Cardiac muscle cell (in vitro differentiated cells and primary cell): ENCODE measurements around the gene DUOX2. TPM values are rescaled to one million over a fixed set of nuclear protein-coding genes. Genes with fewer than 3 reads are reported as not detected.

Experiments used
- DNase-seq, 2 donors: peaks; one replicate each; pipeline versions ENCODE4 v3.0.0 to v3.0.0-alpha.2; 2010 to 2017; ENCODE audit warnings: low read depth in 1 of 2, low spot score in 1 of 2
- H3K27ac ChIP-seq: fragments of 200-600 bp; sonication (generic); 2 replicates; pipeline ENCODE4 v1.5.1; 2016
- H3K27me3 ChIP-seq: fragments of 200-600 bp; sonication (generic); 2 replicates; pipeline ENCODE4 v1.6.0; 2016; ENCODE audit warnings: control low read depth
- H3K36me3 ChIP-seq: fragments of 200-600 bp; sonication (generic); 2 replicates; pipeline ENCODE4 v1.5.1; 2016; ENCODE audit warnings: control low read depth
- H3K4me1 ChIP-seq: fragments of 200-600 bp; sonication (generic); 2 replicates; pipeline ENCODE4 v1.8.1; 2017; ENCODE audit warnings: low read depth, mild to moderate bottlenecking, mixed run types
- H3K4me3 ChIP-seq: fragments of 200-600 bp; sonication (generic); 2 replicates; pipeline ENCODE4 v1.5.1; 2016; ENCODE audit warnings: mild to moderate bottlenecking
- H3K9me3 ChIP-seq: fragments of 200-600 bp; sonication (generic); 2 replicates; pipeline ENCODE4 v1.5.1; 2017; ENCODE audit warnings: low read depth, mild to moderate bottlenecking, control low read depth
- polyA plus RNA-seq: library from polyadenylated mRNA; unstranded; fragments of >200 nt; fragmentation: Nextera tagmentation; extraction: Ambion mirVana; gene quantifications from 2 replicates; pipeline ENCODE4 v1.2.1, GENCODE V29; 2016
- total RNA-seq: library from RNA; depleted of rRNA; stranded (reverse); fragments of >200 nt; gene quantifications from 2 replicates; pipeline ENCODE4 v1.2.3, GENCODE V29; 2016
- TF ChIP-seq, protein P1 (sequence below): IDR thresholded peaks from 2 replicates; pipeline ENCODE4 v1.5.1; 2012; ENCODE audit warnings: low read depth, mild to moderate bottlenecking, low read length

Gene DUOX2
- total and polyA plus RNA-seq, 2 experiments from 2014 or later: 0.18 to 0.54 TPM

DNA sequence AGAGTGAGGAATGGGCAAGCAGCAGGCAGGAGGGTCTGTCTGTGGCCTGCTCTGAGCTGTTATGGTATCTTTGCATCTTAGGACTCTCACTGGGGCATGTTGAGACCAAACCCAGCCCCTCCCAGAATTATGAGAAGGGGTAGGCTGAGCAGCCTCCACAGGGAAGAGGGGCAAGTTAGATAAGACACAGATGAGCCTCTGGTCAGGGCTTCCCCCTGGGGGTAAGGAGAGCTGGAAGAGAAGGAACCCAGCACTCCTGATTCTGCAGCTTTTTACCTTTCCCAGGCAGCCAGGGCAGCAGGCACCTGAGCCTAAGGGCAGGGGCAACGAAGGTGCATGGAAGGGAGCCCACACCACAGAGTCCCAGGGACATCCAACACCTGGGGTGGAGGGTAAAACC, 35.1 kb upstream of the DUOX2 start:
- Histone ChIP-seq H3K27me3 (peaks cover 3% of the 10 kb centered on the region), H3K4me3 (no peak overlapping the region), H3K4me1 (no peaks in the 10 kb centered on the region), H3K36me3 (no peaks in the 10 kb centered on the region), H3K27ac (no peak overlapping the region), H3K9me3 (no peaks in the 10 kb centered on the region)
- TF ChIP-seq, protein P1, sequence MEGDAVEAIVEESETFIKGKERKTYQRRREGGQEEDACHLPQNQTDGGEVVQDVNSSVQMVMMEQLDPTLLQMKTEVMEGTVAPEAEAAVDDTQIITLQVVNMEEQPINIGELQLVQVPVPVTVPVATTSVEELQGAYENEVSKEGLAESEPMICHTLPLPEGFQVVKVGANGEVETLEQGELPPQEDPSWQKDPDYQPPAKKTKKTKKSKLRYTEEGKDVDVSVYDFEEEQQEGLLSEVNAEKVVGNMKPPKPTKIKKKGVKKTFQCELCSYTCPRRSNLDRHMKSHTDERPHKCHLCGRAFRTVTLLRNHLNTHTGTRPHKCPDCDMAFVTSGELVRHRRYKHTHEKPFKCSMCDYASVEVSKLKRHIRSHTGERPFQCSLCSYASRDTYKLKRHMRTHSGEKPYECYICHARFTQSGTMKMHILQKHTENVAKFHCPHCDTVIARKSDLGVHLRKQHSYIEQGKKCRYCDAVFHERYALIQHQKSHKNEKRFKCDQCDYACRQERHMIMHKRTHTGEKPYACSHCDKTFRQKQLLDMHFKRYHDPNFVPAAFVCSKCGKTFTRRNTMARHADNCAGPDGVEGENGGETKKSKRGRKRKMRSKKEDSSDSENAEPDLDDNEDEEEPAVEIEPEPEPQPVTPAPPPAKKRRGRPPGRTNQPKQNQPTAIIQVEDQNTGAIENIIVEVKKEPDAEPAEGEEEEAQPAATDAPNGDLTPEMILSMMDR: no peak
- no peak for DNase-seq

DNA sequence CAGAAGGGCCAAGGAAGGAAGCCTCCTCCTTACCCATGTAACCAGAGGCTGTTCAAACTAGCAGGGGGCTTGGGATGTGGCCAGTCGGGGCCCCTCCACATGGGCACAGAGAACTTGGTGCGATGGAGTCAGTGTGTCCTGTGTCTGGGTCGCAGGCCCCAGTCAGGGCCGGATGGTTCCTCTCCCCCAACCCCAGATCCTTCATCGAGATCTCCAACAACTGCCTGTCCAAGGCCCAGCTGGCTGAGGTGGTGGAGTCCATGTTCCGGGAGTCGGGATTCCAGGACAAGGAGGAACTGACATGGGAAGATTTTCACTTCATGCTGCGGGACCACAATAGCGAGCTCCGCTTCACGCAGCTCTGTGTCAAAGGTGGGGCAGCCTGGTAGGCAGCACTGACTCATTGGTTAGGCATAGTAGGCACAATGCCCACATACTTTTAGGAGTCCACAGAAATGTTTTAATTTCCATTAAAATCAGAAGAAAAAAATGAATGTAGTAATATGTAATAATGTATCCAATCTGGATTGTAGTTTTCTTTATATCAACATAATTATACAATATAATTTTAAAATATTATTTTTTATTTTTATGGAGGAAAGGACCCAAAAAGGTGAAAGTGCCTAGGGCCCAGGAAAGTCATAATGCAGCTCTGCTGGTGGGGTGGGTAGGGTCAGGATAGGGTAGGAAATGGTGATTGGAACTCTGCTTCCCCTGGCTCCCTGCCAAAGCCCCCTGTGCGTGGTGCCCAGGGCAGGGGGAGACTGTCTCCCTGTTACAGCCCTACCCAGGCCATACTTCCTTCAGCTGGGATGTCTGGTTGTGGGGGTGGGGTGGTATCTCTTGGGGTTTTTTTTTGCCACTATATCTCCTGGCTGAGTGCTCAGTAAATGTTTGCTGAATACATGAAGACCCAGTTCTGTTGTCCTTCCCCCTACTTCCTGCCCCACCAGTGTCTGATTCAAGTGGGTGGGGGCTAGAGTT, 34.4 kb upstream of the DUOX2 start:
- Histone ChIP-seq H3K27ac (no peak overlapping the region), H3K9me3 (no peaks in the 10 kb centered on the region), H3K4me1 (no peaks in the 10 kb centered on the region), H3K27me3 (peaks cover 3% of the 10 kb centered on the region), H3K4me3 (no peak overlapping the region), H3K36me3 (no peaks in the 10 kb centered on the region)
- no peak for DNase-seq
- TF ChIP-seq, protein P1: no peak

DNA sequence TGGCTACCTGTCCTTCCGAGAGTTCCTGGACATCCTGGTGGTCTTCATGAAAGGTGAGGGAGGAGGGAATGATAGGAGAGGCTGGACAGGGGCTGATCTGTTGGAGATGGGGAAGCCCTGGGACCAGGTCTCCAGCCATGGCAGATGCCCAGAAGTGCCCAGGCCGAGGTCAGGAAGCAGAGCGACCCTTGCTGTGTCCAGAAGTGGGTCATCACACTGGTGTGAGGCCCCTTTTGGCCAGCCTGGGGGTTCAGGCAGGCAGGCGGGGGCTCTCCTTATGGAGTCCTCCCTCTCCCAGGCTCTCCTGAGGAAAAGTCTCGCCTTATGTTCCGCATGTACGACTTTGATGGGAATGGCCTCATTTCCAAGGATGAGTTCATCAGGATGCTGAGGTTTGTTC, 33.6 kb upstream of the DUOX2 start:
- H3K27me3 ChIP-seq: peaks cover 3% of the 10 kb centered on the region
- no peaks in the 10 kb centered on the region for H3K36me3 ChIP-seq
- TF ChIP-seq, protein P1: no peak
- no peaks in the 10 kb centered on the region for H3K4me1 ChIP-seq
- DNase-seq: no peak
- H3K4me3 ChIP-seq: no peak overlapping the region
- H3K9me3 ChIP-seq: no peaks in the 10 kb centered on the region
- no peak overlapping the region for H3K27ac ChIP-seq

DNA sequence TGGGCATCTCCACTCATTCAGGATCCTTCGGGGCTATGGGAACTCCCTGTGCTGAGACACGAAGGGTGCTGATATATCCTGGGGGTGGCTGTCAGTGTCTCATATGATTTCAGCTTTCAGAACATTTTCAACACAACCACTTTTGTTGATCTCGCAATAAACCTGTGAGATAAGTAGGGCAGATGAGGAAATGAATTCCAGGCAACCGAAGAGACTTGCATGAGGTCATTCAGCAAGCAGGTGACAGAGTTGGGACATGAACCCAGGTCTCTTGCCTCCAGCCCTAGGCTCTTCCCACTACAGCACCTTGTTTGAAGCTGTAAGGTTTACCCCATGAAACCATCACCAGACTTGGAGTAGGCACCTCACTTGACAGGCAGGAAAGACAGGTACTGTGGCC, 32.4 kb upstream of the DUOX2 start:
- TF ChIP-seq, protein P1: no peak

DNA sequence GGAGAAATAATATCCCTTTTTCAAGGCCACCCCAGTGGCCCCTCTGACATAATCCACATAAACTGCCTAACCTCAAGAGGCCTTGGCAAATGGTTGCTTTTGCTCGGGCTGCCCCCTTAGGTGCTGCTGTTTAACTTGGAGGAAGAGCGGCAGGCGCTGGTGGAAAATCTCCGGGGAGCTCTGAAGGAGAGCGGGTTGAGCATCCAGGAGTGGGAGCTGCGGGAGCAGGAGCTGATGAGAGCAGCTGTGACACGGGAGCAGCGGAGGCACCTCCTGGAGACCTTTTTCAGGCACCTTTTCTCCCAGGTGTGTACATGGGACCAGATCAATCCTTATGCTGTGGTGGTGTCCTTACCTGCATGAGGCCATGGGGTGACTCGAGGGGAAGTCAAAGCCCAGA, 30.8 kb upstream of the DUOX2 start:
- no peak overlapping the region for H3K27ac ChIP-seq
- no peaks in the 10 kb centered on the region for H3K4me1 ChIP-seq
- H3K27me3 ChIP-seq: peaks cover 3% of the 10 kb centered on the region
- H3K9me3 ChIP-seq: no peaks in the 10 kb centered on the region
- no peaks in the 10 kb centered on the region for H3K36me3 ChIP-seq
- no peak for DNase-seq
- no peak overlapping the region for H3K4me3 ChIP-seq
- TF ChIP-seq, protein P1: no peak

More for the DNA sequence above, 32.4 kb upstream of the DUOX2 start:
- no peak for DNase-seq
- H3K4me3 ChIP-seq: no peak overlapping the region
- peaks cover 3% of the 10 kb centered on the region for H3K27me3 ChIP-seq
- no peaks in the 10 kb centered on the region for H3K9me3 ChIP-seq
- no peak overlapping the region for H3K27ac ChIP-seq
- H3K4me1 ChIP-seq: no peaks in the 10 kb centered on the region
- no peaks in the 10 kb centered on the region for H3K36me3 ChIP-seq
